ENCODE measurements around the gene AGTRAP. TPM values are rescaled to one million over a fixed set of nuclear protein-coding genes. Genes with fewer than 3 reads are reported as not detected.

The AGTRAP gene
- total RNA-seq, 3 donors from 2014 or later: 61.9 to 74.7 (median 66.4) TPM

- no peaks in the 10 kb centered on the region for H3K36me3 ChIP-seq
These were observed 34.1 kb downstream of the AGTRAP start for GRCh38 chr1:11770011-11770410.

GRCh38 chr1:11771481-11772043 lies 35.6 kb downstream of the AGTRAP start:
- intact Hi-C loops (cut with DNase I; ENCODE audit: low total_unique reads): no loop called here
- Histone ChIP-seq H3K27ac (no peak overlapping the region), H3K9me3 (no peaks in the 10 kb centered on the region), H3K27me3 (no peaks in the 10 kb centered on the region), H3K36me3 (no peaks in the 10 kb centered on the region), H3K4me1 (no peaks in the 10 kb centered on the region), H3K4me3 (no peak overlapping the region)
- no peak for DNase-seq (ENCODE audit: low spot score in 2 of 2)
- TF ChIP-seq POLR2A (IDR thresholded peaks at IDR 0.05) (no peak), CTCF (IDR thresholded peaks at IDR 0.05) (no peak), POLR2AphosphoS5 (IDR thresholded peaks at IDR 0.05) (no peak)

More at GRCh38 chr1:11770011-11770410, 34.1 kb downstream of the AGTRAP start:
- Histone ChIP-seq H3K4me3 (no peak overlapping the region), H3K4me1 (no peaks in the 10 kb centered on the region), H3K27me3 (no peaks in the 10 kb centered on the region), H3K9me3 (no peaks in the 10 kb centered on the region), H3K27ac (no peak overlapping the region)
- TF ChIP-seq CTCF (IDR thresholded peaks at IDR 0.05) (no peak), POLR2AphosphoS5 (IDR thresholded peaks at IDR 0.05) (no peak), POLR2A (IDR thresholded peaks at IDR 0.05) (no peak)
- DNase-seq (ENCODE audit: low spot score in 2 of 2): no peak
- intact Hi-C loops (cut with DNase I; ENCODE audit: low total_unique reads): no loop called here

- Histone ChIP-seq H3K9me3 (no peaks in the 10 kb centered on the region), H3K4me1 (no peaks in the 10 kb centered on the region), H3K36me3 (no peaks in the 10 kb centered on the region), H3K4me3 (no peak overlapping the region), H3K27ac (no peak overlapping the region), H3K27me3 (no peaks in the 10 kb centered on the region)
- TF ChIP-seq POLR2A (IDR thresholded peaks at IDR 0.05) (no peak), CTCF (IDR thresholded peaks at IDR 0.05) (no peak), POLR2AphosphoS5 (IDR thresholded peaks at IDR 0.05) (no peak)
- intact Hi-C loops (cut with DNase I; ENCODE audit: low total_unique reads): no loop called here
- DNase-seq (ENCODE audit: low spot score in 2 of 2): no peak
These were observed 36.5 kb downstream of the AGTRAP start for GRCh38 chr1:11772458-11772857.

- no peak for DNase-seq (ENCODE audit: low spot score in 2 of 2)
- TF ChIP-seq POLR2AphosphoS5 (IDR thresholded peaks at IDR 0.05) (no peak), POLR2A (IDR thresholded peaks at IDR 0.05) (no peak), CTCF (IDR thresholded peaks at IDR 0.05) (no peak)
- intact Hi-C loops (cut with DNase I; ENCODE audit: low total_unique reads): no loop called here
- Histone ChIP-seq H3K27me3 (no peaks in the 10 kb centered on the region), H3K27ac (no peak overlapping the region), H3K9me3 (no peaks in the 10 kb centered on the region), H3K4me3 (no peak overlapping the region), H3K4me1 (no peaks in the 10 kb centered on the region), H3K36me3 (no peaks in the 10 kb centered on the region)
These were observed 38.8 kb downstream of the AGTRAP start for GRCh38 chr1:11774753-11775152.

- H3K27me3 ChIP-seq: no peaks in the 10 kb centered on the region
- no peak for DNase-seq (ENCODE audit: low spot score in 2 of 2)
- H3K4me1 ChIP-seq: no peaks in the 10 kb centered on the region
- no peaks in the 10 kb centered on the region for H3K36me3 ChIP-seq
- H3K4me3 ChIP-seq: no peak overlapping the region
- H3K9me3 ChIP-seq: no peaks in the 10 kb centered on the region
- intact Hi-C loops (cut with DNase I; ENCODE audit: low total_unique reads): no loop called here
- TF ChIP-seq CTCF (IDR thresholded peaks at IDR 0.05): no peak
- no peak for TF ChIP-seq POLR2A (IDR thresholded peaks at IDR 0.05)
- no peak for TF ChIP-seq POLR2AphosphoS5 (IDR thresholded peaks at IDR 0.05)
- H3K27ac ChIP-seq: no peak overlapping the region
These were observed 41.9 kb downstream of the AGTRAP start for GRCh38 chr1:11777658-11778322.

Data from breast epithelium (tissue), 4 donors.